Measurements from ENCODE around the gene CABP7.

DNA sequence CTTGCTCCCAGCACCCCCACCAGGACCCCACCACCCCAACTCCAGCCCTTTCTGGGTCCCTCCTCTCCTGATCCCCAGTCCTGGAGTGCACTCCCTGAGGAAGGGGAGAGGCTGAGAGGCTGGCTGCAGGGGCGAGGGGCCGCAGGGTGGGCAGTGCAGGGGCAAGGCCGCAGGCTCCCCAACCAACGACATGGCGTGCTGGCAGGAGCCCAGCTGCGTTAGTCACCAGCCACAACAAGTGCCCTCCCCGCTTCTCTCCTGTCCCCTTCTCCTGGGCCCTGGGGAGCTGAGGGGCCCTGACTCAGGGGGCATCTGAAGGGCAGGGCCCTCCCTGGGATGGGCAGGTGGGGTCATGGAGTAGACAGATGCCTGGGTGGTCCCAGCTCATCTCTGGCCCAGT is 2.3 kb downstream of the CABP7 start:
- TF ChIP-seq, protein P1, sequence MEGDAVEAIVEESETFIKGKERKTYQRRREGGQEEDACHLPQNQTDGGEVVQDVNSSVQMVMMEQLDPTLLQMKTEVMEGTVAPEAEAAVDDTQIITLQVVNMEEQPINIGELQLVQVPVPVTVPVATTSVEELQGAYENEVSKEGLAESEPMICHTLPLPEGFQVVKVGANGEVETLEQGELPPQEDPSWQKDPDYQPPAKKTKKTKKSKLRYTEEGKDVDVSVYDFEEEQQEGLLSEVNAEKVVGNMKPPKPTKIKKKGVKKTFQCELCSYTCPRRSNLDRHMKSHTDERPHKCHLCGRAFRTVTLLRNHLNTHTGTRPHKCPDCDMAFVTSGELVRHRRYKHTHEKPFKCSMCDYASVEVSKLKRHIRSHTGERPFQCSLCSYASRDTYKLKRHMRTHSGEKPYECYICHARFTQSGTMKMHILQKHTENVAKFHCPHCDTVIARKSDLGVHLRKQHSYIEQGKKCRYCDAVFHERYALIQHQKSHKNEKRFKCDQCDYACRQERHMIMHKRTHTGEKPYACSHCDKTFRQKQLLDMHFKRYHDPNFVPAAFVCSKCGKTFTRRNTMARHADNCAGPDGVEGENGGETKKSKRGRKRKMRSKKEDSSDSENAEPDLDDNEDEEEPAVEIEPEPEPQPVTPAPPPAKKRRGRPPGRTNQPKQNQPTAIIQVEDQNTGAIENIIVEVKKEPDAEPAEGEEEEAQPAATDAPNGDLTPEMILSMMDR (IDR thresholded peaks at IDR 0.05; ENCODE audit: control extremely low read depth in 1 of 3, insufficient read depth in 1 of 3, low read depth in 1 of 3, low read length in 3 of 3) = no peak
- TF ChIP-seq, protein P2, sequence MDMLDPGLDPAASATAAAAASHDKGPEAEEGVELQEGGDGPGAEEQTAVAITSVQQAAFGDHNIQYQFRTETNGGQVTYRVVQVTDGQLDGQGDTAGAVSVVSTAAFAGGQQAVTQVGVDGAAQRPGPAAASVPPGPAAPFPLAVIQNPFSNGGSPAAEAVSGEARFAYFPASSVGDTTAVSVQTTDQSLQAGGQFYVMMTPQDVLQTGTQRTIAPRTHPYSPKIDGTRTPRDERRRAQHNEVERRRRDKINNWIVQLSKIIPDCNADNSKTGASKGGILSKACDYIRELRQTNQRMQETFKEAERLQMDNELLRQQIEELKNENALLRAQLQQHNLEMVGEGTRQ (IDR thresholded peaks at IDR 0.05; ENCODE audit: low read length) = no peak
- no peak for TF ChIP-seq ZNF274 (IDR thresholded peaks at IDR 0.05; ENCODE audit: borderline replicate concordance, extremely low read depth, low read length)

Data from H1 (cell line).